BE2C (cell line): ENCODE results near the gene DPRX.

Source experiments
- DNase-seq: peaks from one replicate; pipeline ENCODE4 v3.0.0-alpha.2; 2020
- H3K27me3 ChIP-seq: fragments of 250-450 bp; sonication (Bioruptor Pico); 2 replicates; pipeline ENCODE4 v1.5.1; 2020; ENCODE audit warnings: mild to moderate bottlenecking
- H3K36me3 ChIP-seq: fragments of 250-450 bp; sonication (Bioruptor Pico); 2 replicates; pipeline ENCODE4 v1.5.1; 2020; ENCODE audit warnings: mild to moderate bottlenecking
- H3K4me1 ChIP-seq: fragments of 250-450 bp; sonication (Bioruptor Pico); 2 replicates; pipeline ENCODE4 v1.5.1; 2020
- H3K4me3 ChIP-seq: 2 replicates; pipeline ENCODE4 v1.5.1; 2011; ENCODE audit warnings: low read depth, low read length
- H3K9me3 ChIP-seq: fragments of 250-450 bp; sonication (Bioruptor Pico); 2 replicates; pipeline ENCODE4 v1.5.1; 2020
- CTCF ChIP-seq: IDR thresholded peaks from 2 replicates; pipeline ENCODE4 v1.5.1; 2012; ENCODE audit warnings: mild to moderate bottlenecking, low read depth, low read length

DPRX gene

GRCh38 chr19:53634768-53635167 lies 3.0 kb downstream of the DPRX start:
- Histone ChIP-seq H3K36me3 (no peaks in the 10 kb centered on the region), H3K27me3 (no peaks in the 10 kb centered on the region), H3K4me3 (no peak overlapping the region), H3K9me3 (no peaks in the 10 kb centered on the region), H3K4me1 (no peaks in the 10 kb centered on the region)
- no peak for DNase-seq
- no peak for TF ChIP-seq CTCF

- H3K9me3 ChIP-seq = no peaks in the 10 kb centered on the region
- no peak for TF ChIP-seq CTCF
- H3K27me3 ChIP-seq = no peaks in the 10 kb centered on the region
- H3K4me1 ChIP-seq = no peaks in the 10 kb centered on the region
- H3K4me3 ChIP-seq = no peak overlapping the region
- no peaks in the 10 kb centered on the region for H3K36me3 ChIP-seq
- no peak for DNase-seq
These were observed 7.7 kb downstream of the DPRX start for GRCh38 chr19:53639471-53639870.

GRCh38 chr19:53642381-53643099 lies 10.7 kb downstream of the DPRX start:
- Histone ChIP-seq H3K27me3 (no peaks in the 10 kb centered on the region), H3K36me3 (no peaks in the 10 kb centered on the region), H3K4me3 (no peak overlapping the region), H3K4me1 (no peaks in the 10 kb centered on the region), H3K9me3 (no peaks in the 10 kb centered on the region)
- no peak for DNase-seq
- TF ChIP-seq CTCF = no peak

GRCh38 chr19:53644061-53644816 lies 12.4 kb downstream of the DPRX start:
- no peaks in the 10 kb centered on the region for H3K4me1 ChIP-seq
- no peaks in the 10 kb centered on the region for H3K36me3 ChIP-seq
- H3K27me3 ChIP-seq = no peaks in the 10 kb centered on the region
- H3K9me3 ChIP-seq = no peaks in the 10 kb centered on the region
- no peak for DNase-seq
- no peak overlapping the region for H3K4me3 ChIP-seq
- no peak for TF ChIP-seq CTCF

- H3K9me3 ChIP-seq = no peaks in the 10 kb centered on the region
- TF ChIP-seq CTCF = no peak
- no peaks in the 10 kb centered on the region for H3K27me3 ChIP-seq
- H3K36me3 ChIP-seq = no peaks in the 10 kb centered on the region
- no peaks in the 10 kb centered on the region for H3K4me1 ChIP-seq
- no peak overlapping the region for H3K4me3 ChIP-seq
- DNase-seq = no peak
These were observed 14.3 kb downstream of the DPRX start for GRCh38 chr19:53646144-53646543.

GRCh38 chr19:53647350-53647749 lies 15.6 kb downstream of the DPRX start:
- H3K9me3 ChIP-seq = no peaks in the 10 kb centered on the region
- no peak for TF ChIP-seq CTCF
- H3K36me3 ChIP-seq = no peaks in the 10 kb centered on the region

More at GRCh38 chr19:53647350-53647749, 15.6 kb downstream of the DPRX start:
- no peaks in the 10 kb centered on the region for H3K4me1 ChIP-seq
- DNase-seq = no peak
- H3K27me3 ChIP-seq = no peaks in the 10 kb centered on the region
- no peak overlapping the region for H3K4me3 ChIP-seq
